GM21447 (cell line): ENCODE data around the gene NLRP14.

Experiments used
- ATAC-seq: cut with Tn5 transposase; IDR thresholded peaks from one replicate; pipeline ENCODE4 v1.9.1; 2021; ENCODE audit not compliant: unreplicated experiment

NLRP14 gene

GRCh38 chr11:7020183-7020917, at the start of gene NLRP14, which contains the start of gene ZNF214:
NLRP14 (plus strand) TSS chr11:7020479; CDS start chr11:7038587, 18,108 bp downstream.
ZNF214 (minus strand) TSS chr11:7020346; CDS start chr11:7002835, 17,511 bp downstream.
- no peak for ATAC-seq

DNA sequence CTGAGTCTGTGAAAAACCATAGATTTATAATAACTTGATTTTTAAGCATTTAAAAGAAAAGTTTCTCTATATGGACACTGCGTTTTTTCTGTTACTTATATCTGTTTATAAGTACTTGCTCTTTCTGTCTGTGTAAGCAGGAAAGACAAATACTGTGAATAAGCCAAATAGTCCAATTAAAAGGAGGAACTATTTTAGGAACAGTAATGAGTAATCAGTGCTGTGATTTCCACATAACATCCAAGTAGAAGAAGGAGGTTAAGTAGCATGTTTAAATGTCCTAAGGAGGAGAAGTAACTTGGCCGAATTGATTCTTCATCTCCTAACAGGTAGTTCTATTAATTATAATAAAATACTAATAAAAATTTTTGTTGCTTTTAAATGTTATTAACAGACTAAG, 40.9 kb upstream of the NLRP14 start:
- no peak for ATAC-seq

- no peak for ATAC-seq
Measured at GRCh38 chr11:6986487-6986886, 33.8 kb upstream of the NLRP14 start.

GRCh38 chr11:6988506-6988905, 31.8 kb upstream of the NLRP14 start:
- ATAC-seq, result no peak

DNA sequence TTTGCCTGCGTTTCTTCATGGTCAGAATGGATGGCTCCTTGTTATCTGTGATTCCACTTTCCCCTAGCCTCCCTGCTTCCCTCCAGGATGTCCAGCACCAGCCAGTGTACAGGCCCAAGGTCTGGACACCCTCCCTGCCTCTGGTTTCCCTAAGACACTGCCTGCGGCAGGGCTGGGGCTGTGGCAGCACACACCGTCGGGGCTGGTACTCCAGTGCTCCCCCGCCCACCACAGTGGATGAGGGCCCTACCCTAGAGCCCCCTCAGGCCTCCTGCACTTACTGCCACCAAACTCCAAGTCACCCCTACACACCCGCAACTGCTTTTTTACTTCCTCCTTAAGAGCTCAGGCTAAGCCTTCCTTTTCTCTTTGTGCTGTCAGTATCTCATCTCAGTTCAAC, 29.1 kb upstream of the NLRP14 start:
- ATAC-seq, result no peak

DNA sequence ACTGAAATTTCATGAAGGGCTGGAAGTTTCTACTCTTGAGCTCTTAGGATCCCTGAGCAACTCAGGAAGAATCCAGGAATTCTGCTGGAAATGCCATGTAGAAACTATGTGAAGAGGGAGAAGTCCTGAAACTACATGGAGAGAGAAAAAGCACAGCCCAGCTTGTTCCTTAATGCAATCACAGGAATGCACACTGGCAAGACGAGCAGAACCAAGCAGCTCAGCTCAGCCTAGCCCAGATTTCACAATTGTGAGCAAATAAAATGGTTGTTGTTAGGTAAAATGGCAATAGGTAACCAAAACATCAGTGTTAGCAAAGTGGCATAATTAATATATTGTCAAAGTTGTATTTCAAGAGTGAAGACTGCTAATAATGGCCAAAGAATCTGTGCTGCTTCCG, 28.3 kb upstream of the NLRP14 start:
- no peak for ATAC-seq

- no peak for ATAC-seq
Measured at GRCh38 chr11:6992457-6993417, 27.5 kb upstream of the NLRP14 start.

GRCh38 chr11:6995703-6996102, 24.6 kb upstream of the NLRP14 start:
- no peak for ATAC-seq

GRCh38 chr11:7004482-7004881, 15.8 kb upstream of the NLRP14 start:
- no peak for ATAC-seq

GRCh38 chr11:7014118-7014517, 6.2 kb upstream of the NLRP14 start:
- no peak for ATAC-seq

DNA sequence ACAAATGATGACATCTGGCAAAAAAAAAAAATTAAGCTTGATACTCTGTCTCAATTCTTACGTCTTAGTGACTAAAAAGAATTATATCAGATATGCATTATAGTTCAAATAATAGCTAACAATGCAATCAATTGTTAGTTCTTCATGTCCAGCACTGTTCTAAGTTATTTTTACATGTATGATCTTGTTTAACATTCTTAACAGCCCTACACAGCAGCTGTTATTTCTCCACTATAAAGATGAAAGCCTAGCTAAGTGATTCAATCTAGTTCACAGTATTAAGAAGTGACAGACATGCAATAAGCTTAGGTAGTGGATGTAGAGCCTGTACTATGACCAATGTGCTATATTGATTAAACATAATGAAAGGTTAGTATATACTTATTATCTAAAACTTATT, 4.3 kb upstream of the NLRP14 start:
- no peak for ATAC-seq

DNA sequence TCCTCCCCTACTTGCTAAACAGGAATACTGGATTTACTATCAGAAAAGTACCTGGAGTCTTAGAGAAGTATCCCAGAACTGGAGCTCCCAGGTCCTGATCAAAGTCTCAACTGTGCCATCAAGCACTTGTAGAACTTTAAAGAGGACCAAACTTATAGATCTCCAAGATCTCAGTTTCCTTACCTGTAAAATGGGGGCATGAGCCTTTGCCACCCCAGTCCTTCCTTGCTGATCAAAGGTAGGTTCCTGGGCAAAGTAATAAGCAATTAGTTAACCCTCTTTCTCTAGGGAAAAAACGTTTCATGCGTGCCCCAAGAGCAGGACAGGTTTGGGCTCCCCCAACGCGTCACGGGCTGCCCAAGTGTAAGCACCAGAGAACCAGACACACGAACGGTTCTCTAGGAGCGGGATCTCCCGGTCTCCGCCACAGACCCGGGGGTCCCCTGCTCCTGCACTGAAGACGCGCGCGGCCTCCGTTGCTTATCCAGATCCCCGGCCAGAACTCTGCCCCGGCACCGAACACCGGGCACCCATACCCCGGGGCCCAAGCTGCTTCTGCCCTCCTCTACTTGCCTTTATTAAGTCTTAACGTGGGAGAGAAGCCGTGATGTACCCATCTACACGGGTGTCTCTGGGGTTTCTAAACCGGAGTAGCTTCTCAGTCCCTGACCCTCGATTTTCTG, 638 bp upstream of the NLRP14 start:
- ATAC-seq, result no peak

GRCh38 chr11:7021318-7021717, 1.0 kb downstream of the NLRP14 start:
- no peak for ATAC-seq

DNA sequence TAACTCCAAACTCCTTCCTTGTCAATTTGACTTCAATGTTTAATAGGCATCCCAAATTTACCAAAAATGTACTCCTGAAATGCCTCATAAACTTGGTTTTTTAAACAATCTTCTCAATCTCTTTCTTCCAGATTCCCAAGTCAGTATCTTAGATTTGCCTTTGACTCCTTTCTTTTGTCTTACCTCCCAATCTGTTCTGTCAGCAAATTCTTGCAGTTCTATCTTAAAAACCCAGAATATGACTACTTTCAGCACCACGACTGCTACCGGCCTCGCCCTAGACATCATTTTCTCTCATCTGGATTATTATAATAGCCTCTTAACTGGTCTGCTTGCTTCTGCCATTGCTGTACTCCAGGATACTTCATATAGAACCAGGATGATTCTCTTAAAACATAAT, 7.9 kb downstream of the NLRP14 start:
- no peak for ATAC-seq

DNA sequence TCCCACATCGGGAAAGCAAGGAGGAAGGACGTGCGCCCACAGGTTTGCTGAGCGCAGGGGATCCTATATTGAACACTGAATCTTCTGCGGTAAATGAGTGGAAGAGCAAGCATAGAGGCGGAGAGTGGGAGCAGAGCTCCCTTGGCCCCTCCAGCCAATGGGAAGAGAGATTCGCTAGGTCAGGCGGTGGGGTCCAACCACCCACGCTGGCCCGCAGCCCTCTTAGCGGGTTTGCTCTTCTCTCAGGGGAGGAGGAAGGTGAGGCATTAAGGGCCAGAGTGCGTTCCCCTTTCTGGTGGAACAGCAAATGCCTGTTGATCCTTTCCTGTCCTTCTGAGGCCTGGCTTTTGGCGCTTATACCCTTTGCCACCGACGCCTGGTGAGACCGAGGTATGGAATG, 10.6 kb downstream of the NLRP14 start:
- no peak for ATAC-seq

DNA sequence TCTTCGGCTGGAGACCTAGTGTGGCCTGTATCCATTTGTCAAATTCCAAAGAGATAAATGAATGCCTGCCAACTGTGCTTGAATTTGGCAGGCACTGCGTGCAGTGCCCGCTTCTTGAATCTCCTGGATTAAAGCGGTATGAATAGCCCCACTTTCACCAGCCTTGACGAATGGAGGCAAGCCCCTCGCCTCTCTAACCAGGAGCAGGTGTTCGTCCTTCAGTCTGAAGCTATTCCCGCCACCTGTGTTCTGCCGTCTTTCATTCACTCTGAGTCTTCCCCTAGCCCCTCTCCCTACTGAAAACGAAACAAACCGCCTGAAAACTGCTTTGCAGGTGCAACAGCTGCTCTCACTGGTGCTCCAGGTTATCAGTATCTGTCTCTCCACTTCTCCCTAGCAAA, 11.2 kb downstream of the NLRP14 start:
- ATAC-seq, result no peak

DNA sequence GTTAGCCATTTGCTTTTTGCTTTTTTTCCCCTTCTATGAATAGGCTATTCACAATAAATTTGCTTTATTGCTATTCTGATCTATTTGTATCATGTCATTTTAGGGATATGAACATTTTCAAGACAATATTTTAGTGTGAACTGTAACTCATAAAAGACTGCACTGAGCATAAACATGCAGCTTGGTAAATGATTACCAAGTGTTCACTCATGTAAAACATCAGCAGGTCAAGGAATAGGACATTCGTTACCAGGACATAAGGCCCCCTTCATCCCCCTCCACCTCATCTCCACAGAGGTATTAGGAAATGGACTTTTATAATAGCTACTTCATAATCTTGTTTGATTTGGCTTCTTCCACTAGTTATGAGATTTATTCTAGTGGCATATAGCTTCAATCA, 12.4 kb downstream of the NLRP14 start:
- no peak for ATAC-seq

- ATAC-seq, result no peak
Measured at GRCh38 chr11:7034019-7034418, 13.7 kb downstream of the NLRP14 start.

- no peak for ATAC-seq
Measured at GRCh38 chr11:7046474-7047175, 26.3 kb downstream of the NLRP14 start.

- ATAC-seq, result no peak
Measured at GRCh38 chr11:7050191-7050590, 29.9 kb downstream of the NLRP14 start.
